ENCODE results near the gene GNPTG. TPM values are rescaled to one million over a fixed set of nuclear protein-coding genes. Genes with fewer than 3 reads are reported as not detected.

GNPTG gene
- total RNA-seq, 1 experiment from 2014 or later, result 29.4 TPM

GRCh38 chr16:1378087-1378803 is 26.5 kb downstream of the GNPTG start:
- Mint-ChIP-seq H3K27me3 (ENCODE audit: low read depth) (no peaks in the 10 kb centered on the region; the same call in 1 of the 2 replicates), H3K36me3 (ENCODE audit: insufficient read depth in 1 of 3, low read depth in 3 of 3) (peaks cover 3 to 14% (median 4%) of the 10 kb centered on the region in 3 experiments), H3K9me3 (no peaks in the 10 kb centered on the region; a peak in 1 of 5 replicates), H3K4me1 (peaks cover 18 to 19% of the 10 kb centered on the region in 2 experiments), H3K27ac (peak overlapping the region in 2 of 3 experiments; percentile 7 to 92; a peak in 2 of 7 replicates), H3K4me3 (peak overlapping the region; percentile 80 to 85)
- H4K91ac ChIP-seq (ENCODE audit: insufficient read length, low read depth, low read length), result no peak overlapping the region
- H3K18ac ChIP-seq (ENCODE audit: insufficient read length, low read depth, low read length), result no peak overlapping the region
- peak overlapping the region; percentile 54 for H3K9ac ChIP-seq (ENCODE audit: extremely low read depth, insufficient read length, low read length)
- H4K20me1 ChIP-seq (ENCODE audit: control insufficient read depth, insufficient read depth, insufficient read length), result no peaks in the 10 kb centered on the region
- no peak overlapping the region for H3K4ac ChIP-seq (ENCODE audit: low read depth, low read length)
- no peaks in the 10 kb centered on the region for H3K4me1 ChIP-seq (ENCODE audit: insufficient read depth, low read length)
- H4K8ac ChIP-seq (replicated peaks; ENCODE audit: insufficient read length, low read depth, low read length), result no peak overlapping the region
- no peak overlapping the region for H2AK5ac ChIP-seq (ENCODE audit: insufficient read length, low read length)
- no peak overlapping the region for H3K56ac ChIP-seq (ENCODE audit: insufficient read length, low read depth, low read length)
- peak overlapping the region; percentile 89 for H3K4me2 ChIP-seq (ENCODE audit: insufficient read depth, insufficient read length, low read length)
- no peak overlapping the region for H2BK5ac ChIP-seq (ENCODE audit: insufficient read length, low read length)
- H2BK15ac ChIP-seq (ENCODE audit: low read depth, low read length), result no peak overlapping the region
- no peak overlapping the region for H2AFZ ChIP-seq (ENCODE audit: low read length)
- no peak overlapping the region for H2BK20ac ChIP-seq (ENCODE audit: low read depth, low read length, poor library complexity, severe bottlenecking)
- H3K27ac ChIP-seq (ENCODE audit: insufficient read length, low read depth, low read length), result no peak overlapping the region
- peak overlapping the region; percentile 76; the same call in 1 of the 2 replicates for H3K14ac ChIP-seq (ENCODE audit: insufficient read depth, low read length)
- no peak overlapping the region for H2BK12ac ChIP-seq (ENCODE audit: insufficient read length, low read depth, low read length)
- DNase-seq, result no peak
- H4K5ac ChIP-seq (ENCODE audit: insufficient read length, low read depth, low read length), result no peak overlapping the region
- TF ChIP-seq CTCF (conservative IDR thresholded peaks at IDR 0.05), result no peak
- H3K27me3 ChIP-seq (ENCODE audit: insufficient read depth, low read length), result no peaks in the 10 kb centered on the region
- no peak overlapping the region for H3K23ac ChIP-seq (ENCODE audit: insufficient read length, low read depth, low read length)
- H3K79me1 ChIP-seq (ENCODE audit: insufficient read depth, low read depth, low read length, poor library complexity, severe bottlenecking), result peaks cover 5% of the 10 kb centered on the region
- no peaks in the 10 kb centered on the region for H3K9me3 ChIP-seq (ENCODE audit: control insufficient read depth, low read depth, low read length)
- no CpG with 5 or more reads among the region's 25 CpGs for WGBS (ENCODE audit: extremely low coverage, insufficient read length, low lambda C conversion rate)
- peaks cover 3% of the 10 kb centered on the region; the same call in 1 of the 2 replicates for H3K79me2 ChIP-seq (ENCODE audit: insufficient read depth, low read length)
- no peak overlapping the region for H3T11ph ChIP-seq (ENCODE audit: low read length)
- peaks cover 20% of the 10 kb centered on the region for H3K23me2 ChIP-seq (ENCODE audit: insufficient read length, low read depth, low read length, poor library complexity, severe bottlenecking)
- H2BK120ac ChIP-seq (ENCODE audit: low read depth, low read length, poor library complexity, severe bottlenecking), result no peak overlapping the region
